Activated CD4-positive, alpha-beta T cell treated with anti-CD3 and anti-CD28 coated beads for 24 hours (primary cell): Measurements from ENCODE around the gene TATDN2.

Experiments
- DNase-seq, 2 donors: peaks; one replicate each; pipeline ENCODE4 v3.0.0-alpha.2; 2020; ENCODE audit warnings: low read depth in 2 of 2

Gene TATDN2

GRCh38 chr3:10315771-10316344 is 67.6 kb downstream of the TATDN2 start:
- DNase-seq, result no peak

GRCh38 chr3:10317311-10317960 is 69.2 kb downstream of the TATDN2 start:
- DNase-seq, result no peak

GRCh38 chr3:10317961-10318350 is 69.7 kb downstream of the TATDN2 start:
- DNase-seq, result no peak

GRCh38 chr3:10319251-10319650 is 71.0 kb downstream of the TATDN2 start:
- DNase-seq, result no peak

- DNase-seq, result no peak
Observed at GRCh38 chr3:10319804-10320203, 71.5 kb downstream of the TATDN2 start.

GRCh38 chr3:10320320-10320677 is 72.0 kb downstream of the TATDN2 start:
- no peak for DNase-seq

GRCh38 chr3:10321630-10322351 is 73.5 kb downstream of the TATDN2 start:
- no peak for DNase-seq

- DNase-seq, result no peak
Observed at GRCh38 chr3:10322352-10322710, 74.1 kb downstream of the TATDN2 start.

GRCh38 chr3:10327592-10327991 is 79.3 kb downstream of the TATDN2 start:
- DNase-seq, result no peak

GRCh38 chr3:10328460-10329071 is 80.3 kb downstream of the TATDN2 start:
- no peak for DNase-seq

- DNase-seq, result no peak
Observed at GRCh38 chr3:10329495-10330015, 81.3 kb downstream of the TATDN2 start.

- no peak for DNase-seq
Observed at GRCh38 chr3:10330319-10330718, 82.1 kb downstream of the TATDN2 start.
